ENCODE data around the gene SLC8A1. TPM values are rescaled to one million over a fixed set of nuclear protein-coding genes. Genes with fewer than 3 reads are reported as not detected.

The SLC8A1 gene
- total and polyA plus RNA-seq, 2 of the 13 experiments (the other 11 are each of a cell fraction or from before 2014, with no cell fraction given) = not detected

DNA sequence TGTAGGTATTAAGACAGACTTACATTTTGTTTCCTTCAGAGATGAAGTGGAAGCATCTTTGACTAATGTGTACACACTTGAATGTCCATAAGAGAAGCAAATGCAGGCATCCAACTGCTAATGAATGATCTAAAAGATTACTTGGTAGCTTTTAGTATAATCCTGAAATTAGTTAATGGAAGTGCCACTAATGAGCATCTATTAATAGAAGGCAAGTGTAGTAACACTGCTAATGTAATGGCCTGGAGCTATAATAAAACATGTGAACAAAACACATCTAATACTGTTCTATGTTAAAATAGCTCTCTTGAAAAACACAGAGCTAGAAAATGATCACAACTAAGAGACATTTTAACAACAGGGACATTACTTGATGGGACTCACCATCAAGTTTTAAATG, 225.3 kb downstream of the SLC8A1 start:
- no TSS peak for BruUV-seq (replicated peaks)
- H4K20me1 ChIP-seq (ENCODE audit: insufficient read depth, low read length) = no peaks in the 10 kb centered on the region
- H3K79me2 ChIP-seq (ENCODE audit: insufficient read depth, low read length) = no peaks in the 10 kb centered on the region
- no peaks in the 10 kb centered on the region for H3K4me1 ChIP-seq (ENCODE audit: insufficient read depth, low read length)
- no peaks in the 10 kb centered on the region for H3K36me3 ChIP-seq (replicated peaks in 1 of 2; ENCODE audit: control insufficient read depth in 1 of 2, insufficient read depth in 2 of 2, low read length in 2 of 2)
- in situ Hi-C loops (cut with HindIII; ENCODE audit: extremely low pct_ligation_motif_present, low pct_unique_long_range_greater_than_20kb) = no loop called here
- H3K27ac ChIP-seq (ENCODE audit: extremely low read length, insufficient read depth, low read length) = no peak overlapping the region
- H3K27me3 ChIP-seq (ENCODE audit: control insufficient read depth in 1 of 2, insufficient read depth in 2 of 2, low read length in 2 of 2) = no peaks in the 10 kb centered on the region
- no peak for FAIRE-seq
- intact Hi-C loops (cut with micrococcal nuclease; ENCODE audit: unreplicated experiment) = no loop called here
- no peak for ATAC-seq
- TF ChIP-seq ZNF326 (CRISPR knock-in tag; IDR thresholded peaks at IDR 0.05; ENCODE audit: borderline replicate concordance) = no peak
- no peak for TF ChIP-seq SMYD3 (CRISPR knock-in tag; IDR thresholded peaks at IDR 0.05)
- no peak for TF ChIP-seq ZNF816 (CRISPR knock-in tag; IDR thresholded peaks at IDR 0.05; ENCODE audit: borderline replicate concordance)
- no peak for TF ChIP-seq RBAK (CRISPR knock-in tag; IDR thresholded peaks at IDR 0.05)
- TF ChIP-seq ZNF331 (CRISPR knock-in tag; IDR thresholded peaks at IDR 0.05) = no peak
- TF ChIP-seq, protein P1, sequence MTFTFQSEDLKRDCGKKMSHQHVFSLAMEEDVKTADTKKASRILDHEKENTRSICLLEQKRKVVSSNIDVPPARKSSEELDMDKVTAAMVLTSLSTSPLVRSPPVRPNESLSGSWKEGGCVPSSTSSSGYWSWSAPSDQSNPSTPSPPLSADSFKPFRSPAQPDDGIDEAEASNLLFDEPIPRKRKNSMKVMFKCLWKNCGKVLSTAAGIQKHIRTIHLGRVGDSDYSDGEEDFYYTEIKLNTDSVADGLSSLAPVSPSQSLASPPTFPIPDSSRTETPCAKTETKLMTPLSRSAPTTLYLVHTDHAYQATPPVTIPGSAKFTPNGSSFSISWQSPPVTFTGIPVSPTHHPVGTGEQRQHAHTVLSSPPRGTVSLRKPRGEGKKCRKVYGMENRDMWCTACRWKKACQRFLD (CRISPR knock-in tag; IDR thresholded peaks at IDR 0.05; ENCODE audit: borderline replicate concordance) = no peak
- TF ChIP-seq, protein P2, sequence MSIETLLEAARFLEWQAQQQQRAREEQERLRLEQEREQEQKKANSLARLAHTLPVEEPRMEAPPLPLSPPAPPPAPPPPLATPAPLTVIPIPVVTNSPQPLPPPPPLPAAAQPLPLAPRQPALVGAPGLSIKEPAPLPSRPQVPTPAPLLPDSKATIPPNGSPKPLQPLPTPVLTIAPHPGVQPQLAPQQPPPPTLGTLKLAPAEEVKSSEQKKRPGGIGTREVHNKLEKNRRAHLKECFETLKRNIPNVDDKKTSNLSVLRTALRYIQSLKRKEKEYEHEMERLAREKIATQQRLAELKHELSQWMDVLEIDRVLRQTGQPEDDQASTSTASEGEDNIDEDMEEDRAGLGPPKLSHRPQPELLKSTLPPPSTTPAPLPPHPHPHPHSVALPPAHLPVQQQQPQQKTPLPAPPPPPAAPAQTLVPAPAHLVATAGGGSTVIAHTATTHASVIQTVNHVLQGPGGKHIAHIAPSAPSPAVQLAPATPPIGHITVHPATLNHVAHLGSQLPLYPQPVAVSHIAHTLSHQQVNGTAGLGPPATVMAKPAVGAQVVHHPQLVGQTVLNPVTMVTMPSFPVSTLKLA (IDR thresholded peaks at IDR 0.05) = no peak
- TF ChIP-seq ZEB1 (IDR thresholded peaks at IDR 0.05; ENCODE audit: insufficient replicate concordance, low read depth) = no peak
- TF ChIP-seq SMAD1 (CRISPR knock-in tag; IDR thresholded peaks at IDR 0.05; ENCODE audit: borderline replicate concordance, low read depth) = no peak
- ChIA-PET POLR2A (no interaction called here), CTCF (ENCODE audit: low intra/inter-chr PET ratio, low total read pairs) (no interaction called here)
- no peak overlapping the region for H3K9ac ChIP-seq (ENCODE audit: insufficient read depth, low read depth, low read length)
- no peak overlapping the region for H3K4me2 ChIP-seq (ENCODE audit: low read depth, low read length)
- no peak overlapping the region for H2AFZ ChIP-seq (ENCODE audit: low read length)
- H3K4me3 ChIP-seq (replicated peaks in 1 of 3; ENCODE audit: insufficient read depth in 1 of 3, low read depth in 2 of 3, low read length in 3 of 3) = no peak overlapping the region
- no peak for DNase-seq (ENCODE audit: low spot score)
- H3K9me3 ChIP-seq (ENCODE audit: low read length) = no peaks in the 10 kb centered on the region
